ENCODE data around the gene GRHPR.
A peak's percentile ranks its signal among the peaks of the same experiment; 100 is the strongest.
"Not testable (repeated sequence)": the region's sequence is repeated elsewhere in the genome, so short reads cannot be mapped to it uniquely, and the experiment has no call there.

The GRHPR gene

GRCh38 chr9:37456817-37457216 lies 34.3 kb downstream of the GRHPR start:
- TF ChIP-seq CTCF (IDR thresholded peaks at IDR 0.05; ENCODE audit: low read depth, low read length), result no peak
- in situ Hi-C loops (cut with HindIII; ENCODE audit: low sequenced_read_pairs), result no loop called here
- no peak overlapping the region for H3K4me3 ChIP-seq (ENCODE audit: low read depth, low read length)
- DNase-seq (ENCODE audit: low read depth, low spot score), result no peak

GRCh38 chr9:37464006-37464405 lies 41.5 kb downstream of the GRHPR start:
- TF ChIP-seq CTCF (IDR thresholded peaks at IDR 0.05; ENCODE audit: low read depth, low read length), result no peak
- peak overlapping the region; percentile 88 for H3K4me3 ChIP-seq (ENCODE audit: low read depth, low read length)
- DNase-seq (ENCODE audit: low read depth, low spot score), result no peak
- in situ Hi-C loops (cut with HindIII; ENCODE audit: low sequenced_read_pairs), result no loop called here

GRCh38 chr9:37464426-37465248 lies 42.1 kb downstream of the GRHPR start:
- H3K4me3 ChIP-seq (ENCODE audit: low read depth, low read length), result peak overlapping the region; percentile 88
- no peak for TF ChIP-seq CTCF (IDR thresholded peaks at IDR 0.05; ENCODE audit: low read depth, low read length)
- peak; percentile 77 for DNase-seq (ENCODE audit: low read depth, low spot score)
- in situ Hi-C loops (cut with HindIII; ENCODE audit: low sequenced_read_pairs), result no loop called here

- peak; percentile 100 for DNase-seq (ENCODE audit: low read depth, low spot score)
- TF ChIP-seq CTCF (IDR thresholded peaks at IDR 0.05; ENCODE audit: low read depth, low read length), result no peak
- peak within 1 kb of the TSS; percentile 88 for H3K4me3 ChIP-seq (ENCODE audit: low read depth, low read length)
- in situ Hi-C loops (cut with HindIII; ENCODE audit: low sequenced_read_pairs), result no loop called here
Measured at GRCh38 chr9:37465249-37466036, 42.9 kb downstream of the GRHPR start, which contains the start of gene ZBTB5. Gene ZBTB5, minus strand, starts transcription at chr9:37465450. Its CDS starts 22,899 bp downstream, at chr9:37442551.

- no peak for TF ChIP-seq CTCF (IDR thresholded peaks at IDR 0.05; ENCODE audit: low read depth, low read length)
- H3K4me3 ChIP-seq (ENCODE audit: low read depth, low read length), result peak overlapping the region; percentile 88
- peak; percentile 82 for DNase-seq (ENCODE audit: low read depth, low spot score)
- in situ Hi-C loops (cut with HindIII; ENCODE audit: low sequenced_read_pairs), result no loop called here
Measured at GRCh38 chr9:37466037-37466709, 43.7 kb downstream of the GRHPR start.

- in situ Hi-C loops (cut with HindIII; ENCODE audit: low sequenced_read_pairs); H3K4me3 ChIP-seq (ENCODE audit: low read depth, low read length); DNase-seq (ENCODE audit: low read depth, low spot score): not testable (repeated sequence)
Measured at GRCh38 chr9:37467530-37467929, 45.0 kb downstream of the GRHPR start.

All from astrocyte of the spinal cord (primary cell).